G401 (cell line): ENCODE data around the gene SPTY2D1. TPM values are rescaled to one million over a fixed set of nuclear protein-coding genes. Genes with fewer than 3 reads are reported as not detected.
A peak's percentile ranks its signal among the peaks of the same experiment; 100 is the strongest.
"Not testable (repeated sequence)": the region's sequence is repeated elsewhere in the genome, so short reads cannot be mapped to it uniquely, and the experiment has no call there.

ENCODE experiments used
- DNase-seq: peaks from one replicate; pipeline ENCODE4 v3.0.0-alpha.2; 2015; ENCODE audit warnings: low spot score
- in situ Hi-C: cut with HindIII; loops from 2 replicates; pipeline ENCODE4 v1.10.0; 2016; ENCODE audit warnings: low sequenced_read_pairs, mixed read lengths
- total RNA-seq: library from RNA; depleted of rRNA; stranded (reverse); fragments of >200 nt; shearing (Covaris generic); gene quantifications from 2 replicates; pipeline ENCODE4 v1.2.3, GENCODE V29; 2014

The SPTY2D1 gene
- total RNA-seq, 1 experiment from 2014 or later = 20.9 TPM

- no peak for DNase-seq
- in situ Hi-C loops = no loop called here
Observed at GRCh38 chr11:18624161-18624560, 10.0 kb downstream of the SPTY2D1 start.

- no peak for DNase-seq
- in situ Hi-C loops = no loop called here
Observed at GRCh38 chr11:18623707-18624106, 10.4 kb downstream of the SPTY2D1 start.

- in situ Hi-C loops = no loop called here
- no peak for DNase-seq
Observed at GRCh38 chr11:18618342-18619025, 15.7 kb downstream of the SPTY2D1 start.

- no peak for DNase-seq
Observed at GRCh38 chr11:18617688-18618341, 16.3 kb downstream of the SPTY2D1 start.

GRCh38 chr11:18615628-18616392 is 18.3 kb downstream of the SPTY2D1 start:
- in situ Hi-C loops = no loop called here
- DNase-seq = no peak

More at GRCh38 chr11:18617688-18618341, 16.3 kb downstream of the SPTY2D1 start:
- in situ Hi-C loops = no loop called here

GRCh38 chr11:18614667-18615066 is 19.5 kb downstream of the SPTY2D1 start:
- in situ Hi-C loops = no loop called here
- DNase-seq = no peak

GRCh38 chr11:18612394-18612793 is 21.7 kb downstream of the SPTY2D1 start:
- in situ Hi-C loops = no loop called here
- no peak for DNase-seq

GRCh38 chr11:18611196-18611595 is 22.9 kb downstream of the SPTY2D1 start:
- in situ Hi-C loops = no loop called here
- DNase-seq = no peak

- in situ Hi-C loops = no loop called here
- DNase-seq = no peak
Observed at GRCh38 chr11:18608376-18608775, 25.8 kb downstream of the SPTY2D1 start.

- in situ Hi-C loops = no loop called here
- DNase-seq = no peak
Observed at GRCh38 chr11:18600915-18601569, 33.1 kb downstream of the SPTY2D1 start.

- DNase-seq = no peak
- in situ Hi-C loops = no loop called here
Observed at GRCh38 chr11:18599739-18600230, 34.4 kb downstream of the SPTY2D1 start, which contains the start of gene MISFA. TSS of gene MISFA (plus strand) at chr11:18599789. CDS start at chr11:18599929, 140 bp downstream.

GRCh38 chr11:18594999-18595749 is 39.0 kb downstream of the SPTY2D1 start:
- DNase-seq = no peak
- in situ Hi-C loops = no loop called here

- DNase-seq, in situ Hi-C loops: not testable (repeated sequence)
Observed at GRCh38 chr11:18594088-18594487, 40.1 kb downstream of the SPTY2D1 start.

- in situ Hi-C loops = no loop called here
- DNase-seq = no peak
Observed at GRCh38 chr11:18590571-18590970, 43.6 kb downstream of the SPTY2D1 start.

GRCh38 chr11:18588297-18589252 is 45.6 kb downstream of the SPTY2D1 start, which contains the start of gene UEVLD:
TSS of gene UEVLD (minus strand) at chr11:18588734. CDS start at chr11:18588654, 80 bp downstream.
- in situ Hi-C loops = no loop called here
- peak; percentile 88 for DNase-seq

GRCh38 chr11:18581825-18582224 is 52.3 kb downstream of the SPTY2D1 start:
- DNase-seq = no peak
- in situ Hi-C loops = no loop called here

- no peak for DNase-seq
- in situ Hi-C loops = no loop called here
Observed at GRCh38 chr11:18580113-18580766, 53.9 kb downstream of the SPTY2D1 start.
